AG09309 (cell line): Measurements from ENCODE around the gene OVAAL.
A peak's percentile ranks its signal among the peaks of the same experiment; 100 is the strongest.

Experiments used
- DNase-seq: peaks from one replicate; pipeline ENCODE4 v3.0.0-alpha.2; 2010; ENCODE audit warnings: low read depth
- H3K4me3 ChIP-seq: 2 replicates; pipeline ENCODE4 v1.5.1; 2011; ENCODE audit warnings: mild to moderate bottlenecking, low read depth, low read length, moderate library complexity; ENCODE audit not compliant: control insufficient read depth
- TF ChIP-seq, protein P1 (sequence below): IDR thresholded peaks from 2 replicates; pipeline ENCODE4 v1.5.1; 2011; ENCODE audit warnings: mild to moderate bottlenecking, low read depth, low read length, inconsistent platforms; ENCODE audit not compliant: insufficient read depth, control insufficient read depth; ENCODE audit errors: missing control alignments

Gene OVAAL

DNA sequence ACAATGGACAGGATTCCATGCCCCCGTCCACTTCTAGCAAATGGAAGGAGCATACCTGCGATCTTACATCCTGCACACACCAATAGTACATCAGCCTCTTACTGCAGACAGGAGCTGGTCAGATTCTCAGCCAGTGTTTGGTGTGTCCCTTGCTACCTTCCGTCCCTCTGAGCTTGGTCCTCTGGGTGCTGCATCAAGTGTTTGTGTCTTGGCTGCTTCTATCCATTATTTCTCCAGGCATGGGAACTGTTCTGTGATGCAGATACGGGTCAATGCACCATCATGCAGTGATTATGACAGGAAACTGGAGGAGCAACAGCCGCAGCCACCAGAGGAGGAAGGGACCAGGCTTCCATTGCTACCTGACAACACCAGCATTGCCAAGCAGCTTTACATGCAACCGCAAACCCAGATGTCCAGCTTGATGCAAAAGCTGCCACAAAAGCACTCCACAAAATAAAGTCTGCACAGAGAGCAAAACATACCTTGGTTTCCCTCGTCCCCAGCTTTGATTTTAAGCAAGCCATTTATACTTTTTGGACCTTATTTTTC lies 21.9 kb upstream of the OVAAL start:
- TF ChIP-seq, protein P1, sequence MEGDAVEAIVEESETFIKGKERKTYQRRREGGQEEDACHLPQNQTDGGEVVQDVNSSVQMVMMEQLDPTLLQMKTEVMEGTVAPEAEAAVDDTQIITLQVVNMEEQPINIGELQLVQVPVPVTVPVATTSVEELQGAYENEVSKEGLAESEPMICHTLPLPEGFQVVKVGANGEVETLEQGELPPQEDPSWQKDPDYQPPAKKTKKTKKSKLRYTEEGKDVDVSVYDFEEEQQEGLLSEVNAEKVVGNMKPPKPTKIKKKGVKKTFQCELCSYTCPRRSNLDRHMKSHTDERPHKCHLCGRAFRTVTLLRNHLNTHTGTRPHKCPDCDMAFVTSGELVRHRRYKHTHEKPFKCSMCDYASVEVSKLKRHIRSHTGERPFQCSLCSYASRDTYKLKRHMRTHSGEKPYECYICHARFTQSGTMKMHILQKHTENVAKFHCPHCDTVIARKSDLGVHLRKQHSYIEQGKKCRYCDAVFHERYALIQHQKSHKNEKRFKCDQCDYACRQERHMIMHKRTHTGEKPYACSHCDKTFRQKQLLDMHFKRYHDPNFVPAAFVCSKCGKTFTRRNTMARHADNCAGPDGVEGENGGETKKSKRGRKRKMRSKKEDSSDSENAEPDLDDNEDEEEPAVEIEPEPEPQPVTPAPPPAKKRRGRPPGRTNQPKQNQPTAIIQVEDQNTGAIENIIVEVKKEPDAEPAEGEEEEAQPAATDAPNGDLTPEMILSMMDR, result no peak
- H3K4me3 ChIP-seq, result no peak overlapping the region
- DNase-seq, result no peak

DNA sequence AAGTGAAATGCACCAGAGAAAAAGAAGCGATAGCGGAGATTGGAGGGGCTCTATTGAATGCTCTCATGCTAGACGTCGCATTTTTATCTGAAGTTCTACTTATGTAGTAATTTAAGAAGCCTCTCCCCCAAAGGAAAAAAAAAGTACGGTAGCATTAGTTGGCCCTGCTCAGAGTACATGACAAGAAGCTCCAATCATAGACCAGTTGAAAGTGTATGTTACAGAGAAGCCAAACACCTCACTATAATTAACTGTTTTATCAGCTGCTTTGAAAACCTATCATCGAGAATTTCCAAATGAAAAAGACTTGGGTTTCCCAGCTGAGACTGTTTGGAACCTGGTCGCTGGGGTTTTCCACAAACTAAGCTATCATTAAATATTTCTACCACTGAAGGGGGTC lies 19.6 kb upstream of the OVAAL start:
- H3K4me3 ChIP-seq, result no peak overlapping the region
- TF ChIP-seq, protein P1, result no peak
- DNase-seq, result no peak

DNA sequence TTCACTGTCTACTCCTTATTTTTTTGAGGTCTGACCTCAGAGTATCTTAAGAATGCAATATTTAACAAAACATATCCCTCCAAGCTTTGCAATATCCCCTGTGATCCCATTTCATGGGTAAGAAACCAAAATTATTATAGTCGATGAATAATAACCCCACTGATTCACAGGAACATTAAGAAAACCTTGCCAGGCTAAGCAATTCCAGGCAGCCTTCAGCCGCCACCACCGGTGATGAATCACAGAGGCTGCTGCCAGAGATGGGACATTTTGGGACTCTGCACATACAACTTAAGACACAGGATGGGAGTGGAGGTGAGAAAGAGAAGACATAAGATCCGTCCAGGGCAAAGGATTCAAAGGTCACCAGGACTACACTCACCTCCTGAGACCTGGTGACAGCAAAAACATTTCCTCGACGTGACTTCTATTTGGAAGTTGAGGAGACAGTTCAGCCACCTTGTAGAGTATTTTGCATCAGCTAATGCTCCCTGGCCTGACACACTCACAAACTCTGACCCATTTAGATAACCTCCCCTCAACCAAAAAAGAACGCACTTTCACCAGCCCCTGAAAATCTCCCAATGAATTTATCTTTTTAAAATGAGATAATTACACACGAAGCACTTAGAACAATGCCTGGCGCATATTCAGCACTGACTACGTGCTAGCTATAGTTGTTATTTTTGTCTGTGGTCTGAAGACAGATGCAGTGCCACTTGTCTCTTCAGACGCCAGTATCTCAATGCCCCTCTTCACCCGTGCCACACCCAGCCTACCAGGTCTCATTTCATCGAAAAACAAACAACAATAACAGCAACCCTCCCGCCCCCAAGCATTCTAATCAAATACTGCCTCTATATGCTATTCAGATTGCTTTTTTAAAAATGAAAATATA lies 17.8 kb upstream of the OVAAL start:
- peak; percentile 14 for DNase-seq
- TF ChIP-seq, protein P1, result no peak
- no peak overlapping the region for H3K4me3 ChIP-seq

DNA sequence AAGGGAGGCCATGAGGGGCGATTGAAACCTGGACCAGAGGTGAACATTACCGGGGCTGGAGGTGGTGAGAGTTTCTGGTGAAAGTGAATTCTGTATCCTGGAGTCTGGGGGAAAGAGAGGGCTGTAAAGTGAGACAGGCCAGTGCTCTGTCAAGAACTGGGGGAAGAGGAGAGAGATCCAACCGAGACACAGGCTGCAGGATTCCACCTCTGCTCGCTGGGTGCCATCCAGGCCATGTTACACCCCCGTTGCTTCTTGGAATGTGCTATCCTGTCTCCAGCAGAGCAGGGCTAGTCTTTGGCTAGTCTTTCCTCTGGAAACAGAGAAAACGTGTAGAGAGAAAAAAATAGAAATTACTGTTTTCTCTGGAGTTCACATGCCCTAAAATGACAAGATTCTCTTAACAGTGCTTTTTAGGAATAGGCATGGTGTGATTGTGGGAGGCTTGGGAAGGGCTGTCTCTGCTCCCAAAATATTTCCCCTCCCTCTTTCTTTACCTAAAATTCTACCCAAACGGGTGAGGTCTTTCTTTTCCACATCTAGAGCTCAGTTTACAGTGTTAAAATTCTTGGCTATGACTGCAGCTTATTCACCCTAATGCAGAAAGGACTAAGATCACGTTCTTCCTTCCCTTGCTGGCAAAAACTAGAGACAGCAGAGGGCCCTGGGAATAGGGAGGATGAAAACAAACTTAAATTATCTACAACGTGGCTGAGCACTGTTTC lies 16.5 kb upstream of the OVAAL start:
- TF ChIP-seq, protein P1, result no peak
- no peak for DNase-seq

DNA sequence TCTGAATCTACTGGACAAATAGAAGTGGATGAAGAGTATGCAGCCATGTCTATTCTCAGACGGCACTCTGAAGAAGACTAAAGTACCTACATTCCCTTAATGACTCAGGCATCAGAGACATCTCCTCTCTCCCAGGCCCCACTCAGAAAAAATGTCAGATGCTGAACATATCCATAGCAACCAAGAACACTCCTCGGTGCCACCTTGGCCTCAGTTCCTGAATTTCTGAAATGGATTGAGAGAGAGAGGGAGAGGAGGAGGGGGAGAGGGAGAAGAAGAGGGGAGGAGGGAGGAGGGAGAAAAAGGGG lies 16.0 kb upstream of the OVAAL start:
- no peak overlapping the region for H3K4me3 ChIP-seq
- TF ChIP-seq, protein P1, result no peak
- no peak for DNase-seq

More for the DNA sequence above, 16.5 kb upstream of the OVAAL start:
- H3K4me3 ChIP-seq, result no peak overlapping the region

DNA sequence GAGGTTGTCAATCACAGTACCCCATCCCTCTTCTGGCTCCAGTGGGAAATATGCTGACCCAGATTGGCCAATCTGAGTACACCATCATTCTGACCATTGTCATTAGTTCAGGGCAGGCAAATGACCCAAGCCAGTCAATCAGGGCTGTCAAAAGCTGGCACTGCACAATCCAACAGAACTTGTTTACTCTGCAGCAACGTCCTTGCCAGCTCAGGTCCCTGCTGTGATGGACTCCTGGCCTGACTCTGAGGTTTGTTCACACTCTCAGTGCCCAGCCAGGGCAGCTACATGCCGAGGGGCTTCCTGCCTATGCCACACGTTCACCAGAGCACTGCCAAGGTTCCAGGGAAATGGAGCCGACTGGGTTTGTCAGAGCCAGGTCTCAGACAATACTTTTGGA lies 14.7 kb upstream of the OVAAL start:
- no peak overlapping the region for H3K4me3 ChIP-seq

More for the DNA sequence above, 14.7 kb upstream of the OVAAL start:
- DNase-seq, result no peak
- TF ChIP-seq, protein P1, result no peak
